HEK293 (cell line): ENCODE measurements around the gene INPP5F.

ENCODE experiments used
- PRDM1 ChIP-seq: fragments of 450-650 bp; formaldehyde crosslinking; IDR thresholded peaks from 2 replicates; pipeline ENCODE4; 2016; ENCODE audit warnings: missing biosample characterization, missing genetic modification characterization
- SCRT1 ChIP-seq: fragments of 450-650 bp; formaldehyde crosslinking; IDR thresholded peaks from 2 replicates; pipeline ENCODE4 v1.5.1; 2016; ENCODE audit warnings: missing biosample characterization, missing genetic modification characterization, borderline replicate concordance
- YY1 ChIP-seq: fragments of 450-650 bp; formaldehyde crosslinking; IDR thresholded peaks from 2 replicates; pipeline ENCODE4 v1.5.1; 2018; ENCODE audit warnings: missing biosample characterization, missing genetic modification characterization
- ZFP69B ChIP-seq: fragments of 450-650 bp; formaldehyde crosslinking; IDR thresholded peaks from 2 replicates; pipeline ENCODE4 v1.5.1; 2016; ENCODE audit warnings: missing biosample characterization, missing genetic modification characterization
- ZIC2 ChIP-seq: fragments of 450-650 bp; formaldehyde crosslinking; IDR thresholded peaks from 2 replicates; pipeline ENCODE4 v1.5.1; 2016; ENCODE audit warnings: missing biosample characterization, missing genetic modification characterization
- ZNF121 ChIP-seq: fragments of 450-650 bp; formaldehyde crosslinking; IDR thresholded peaks from 2 replicates; pipeline ENCODE4 v1.5.1; 2016; ENCODE audit warnings: missing biosample characterization, missing genetic modification characterization
- ZNF175 ChIP-seq: fragments of 450-650 bp; formaldehyde crosslinking; IDR thresholded peaks from 2 replicates; pipeline ENCODE4 v1.5.1; 2016; ENCODE audit warnings: missing biosample characterization, missing genetic modification characterization
- ZNF24 ChIP-seq: fragments of 450-650 bp; formaldehyde crosslinking; IDR thresholded peaks from 2 replicates; pipeline ENCODE4 v1.5.1; 2016; ENCODE audit warnings: missing biosample characterization, missing genetic modification characterization
- TF ChIP-seq, protein P1 (sequence below): fragments of 450-650 bp; formaldehyde crosslinking; IDR thresholded peaks from 2 replicates; pipeline ENCODE4 v1.5.1; 2016; ENCODE audit warnings: missing biosample characterization, missing genetic modification characterization
- TF ChIP-seq, protein P2 (sequence below): fragments of 450-650 bp; formaldehyde crosslinking; IDR thresholded peaks from 2 replicates; pipeline ENCODE4; 2016; ENCODE audit warnings: missing biosample characterization, missing genetic modification characterization
- TF ChIP-seq, protein P3 (sequence below): fragments of 450-650 bp; formaldehyde crosslinking; IDR thresholded peaks from 2 replicates; pipeline ENCODE4 v1.5.1; 2016; ENCODE audit warnings: missing biosample characterization, missing genetic modification characterization

DNA sequence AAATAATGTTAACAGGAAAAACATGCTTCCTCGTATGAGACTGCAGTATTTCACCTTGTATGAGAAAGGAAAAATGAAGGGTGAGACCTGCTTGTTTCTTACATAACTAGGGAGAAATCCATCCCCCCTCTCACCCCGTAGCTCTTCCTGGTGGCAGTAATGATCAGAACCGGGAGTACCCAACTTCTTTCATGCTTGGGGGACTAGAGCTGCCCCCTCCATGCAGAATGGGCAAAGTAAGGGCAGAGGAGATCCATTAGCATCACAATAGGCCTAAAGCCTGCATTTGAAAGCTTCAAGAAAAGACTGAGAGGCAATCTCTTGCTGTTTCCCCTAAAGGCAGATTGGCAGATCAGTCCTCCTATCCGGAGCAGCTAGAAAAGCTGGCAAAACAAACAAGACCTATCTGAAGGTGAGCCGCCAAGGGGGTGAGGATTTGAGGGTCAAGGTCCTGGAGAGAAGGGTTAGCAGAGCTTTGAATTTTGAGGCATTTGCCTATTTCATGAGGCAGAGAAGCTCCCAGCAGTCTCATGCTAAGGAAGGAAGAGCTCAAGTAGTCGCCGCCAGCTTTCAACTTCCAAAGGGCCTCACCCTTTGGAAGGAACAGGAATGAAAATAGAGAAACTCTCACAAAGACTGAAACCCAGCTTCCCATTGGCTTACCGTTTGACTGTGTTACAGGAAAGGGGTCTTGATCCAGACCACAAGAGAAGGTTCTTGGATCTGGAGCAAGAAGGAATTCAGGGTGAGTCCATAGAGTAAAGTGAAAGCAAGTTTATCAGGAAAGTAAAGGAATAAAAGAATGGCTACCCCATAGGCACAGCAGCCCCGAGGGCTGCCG is 38.4 kb upstream of the INPP5F start:
- TF ChIP-seq, protein P1, sequence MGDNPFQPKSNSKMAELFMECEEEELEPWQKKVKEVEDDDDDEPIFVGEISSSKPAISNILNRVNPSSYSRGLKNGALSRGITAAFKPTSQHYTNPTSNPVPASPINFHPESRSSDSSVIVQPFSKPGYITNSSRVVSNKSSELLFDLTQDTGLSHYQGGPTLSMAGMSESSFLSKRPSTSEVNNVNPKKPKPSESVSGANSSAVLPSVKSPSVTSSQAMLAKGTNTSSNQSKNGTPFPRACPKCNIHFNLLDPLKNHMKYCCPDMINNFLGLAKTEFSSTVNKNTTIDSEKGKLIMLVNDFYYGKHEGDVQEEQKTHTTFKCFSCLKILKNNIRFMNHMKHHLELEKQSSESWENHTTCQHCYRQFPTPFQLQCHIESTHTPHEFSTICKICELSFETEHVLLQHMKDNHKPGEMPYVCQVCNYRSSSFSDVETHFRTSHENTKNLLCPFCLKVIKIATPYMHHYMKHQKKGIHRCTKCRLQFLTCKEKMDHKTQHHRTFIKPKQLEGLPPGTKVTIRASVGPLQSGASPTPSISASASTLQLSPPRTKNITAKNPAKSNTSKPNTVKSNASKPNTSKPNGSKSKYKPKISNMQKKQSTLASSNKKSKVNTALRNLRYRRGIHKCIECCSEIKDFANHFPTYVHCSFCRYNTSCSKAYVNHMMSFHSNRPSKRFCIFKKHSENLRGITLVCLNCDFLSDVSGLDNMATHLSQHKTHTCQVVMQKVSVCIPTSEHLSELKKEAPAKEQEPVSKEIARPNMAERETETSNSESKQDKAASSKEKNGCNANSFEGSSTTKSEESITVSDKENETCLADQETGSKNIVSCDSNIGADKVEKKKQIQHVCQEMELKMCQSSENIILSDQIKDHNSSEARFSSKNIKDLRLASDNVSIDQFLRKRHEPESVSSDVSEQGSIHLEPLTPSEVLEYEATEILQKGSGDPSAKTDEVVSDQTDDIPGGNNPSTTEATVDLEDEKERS (tag by site-specific recombination): no peak
- TF ChIP-seq SCRT1 (tag by site-specific recombination) (no peak), YY1 (tag by site-specific recombination) (no peak), ZNF121 (tag by site-specific recombination) (no peak), ZNF24 (tag by site-specific recombination) (no peak), ZIC2 (no peak), PRDM1 (tag by site-specific recombination) (peak; percentile 22; the same call in 1 of the 2 replicates), ZFP69B (tag by site-specific recombination) (no peak), ZNF175 (tag by site-specific recombination) (no peak)
- TF ChIP-seq, protein P2, sequence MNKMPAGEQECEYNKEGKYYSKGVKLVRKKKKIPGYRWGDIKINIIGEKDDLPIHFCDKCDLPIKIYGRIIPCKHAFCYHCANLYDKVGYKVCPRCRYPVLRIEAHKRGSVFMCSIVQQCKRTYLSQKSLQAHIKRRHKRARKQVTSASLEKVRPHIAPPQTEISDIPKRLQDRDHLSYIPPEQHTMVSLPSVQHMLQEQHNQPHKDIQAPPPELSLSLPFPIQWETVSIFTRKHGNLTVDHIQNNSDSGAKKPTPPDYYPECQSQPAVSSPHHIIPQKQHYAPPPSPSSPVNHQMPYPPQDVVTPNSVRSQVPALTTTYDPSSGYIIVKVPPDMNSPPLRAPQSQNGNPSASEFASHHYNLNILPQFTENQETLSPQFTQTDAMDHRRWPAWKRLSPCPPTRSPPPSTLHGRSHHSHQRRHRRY (tag by site-specific recombination): no peak
- TF ChIP-seq, protein P3, sequence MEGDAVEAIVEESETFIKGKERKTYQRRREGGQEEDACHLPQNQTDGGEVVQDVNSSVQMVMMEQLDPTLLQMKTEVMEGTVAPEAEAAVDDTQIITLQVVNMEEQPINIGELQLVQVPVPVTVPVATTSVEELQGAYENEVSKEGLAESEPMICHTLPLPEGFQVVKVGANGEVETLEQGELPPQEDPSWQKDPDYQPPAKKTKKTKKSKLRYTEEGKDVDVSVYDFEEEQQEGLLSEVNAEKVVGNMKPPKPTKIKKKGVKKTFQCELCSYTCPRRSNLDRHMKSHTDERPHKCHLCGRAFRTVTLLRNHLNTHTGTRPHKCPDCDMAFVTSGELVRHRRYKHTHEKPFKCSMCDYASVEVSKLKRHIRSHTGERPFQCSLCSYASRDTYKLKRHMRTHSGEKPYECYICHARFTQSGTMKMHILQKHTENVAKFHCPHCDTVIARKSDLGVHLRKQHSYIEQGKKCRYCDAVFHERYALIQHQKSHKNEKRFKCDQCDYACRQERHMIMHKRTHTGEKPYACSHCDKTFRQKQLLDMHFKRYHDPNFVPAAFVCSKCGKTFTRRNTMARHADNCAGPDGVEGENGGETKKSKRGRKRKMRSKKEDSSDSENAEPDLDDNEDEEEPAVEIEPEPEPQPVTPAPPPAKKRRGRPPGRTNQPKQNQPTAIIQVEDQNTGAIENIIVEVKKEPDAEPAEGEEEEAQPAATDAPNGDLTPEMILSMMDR (tag by site-specific recombination): no peak
